ENCODE data around the gene LARGE1. TPM values are rescaled to one million over a fixed set of nuclear protein-coding genes. Genes with fewer than 3 reads are reported as not detected.

The LARGE1 gene
- total and polyA plus RNA-seq, 2 of the 8 experiments (the other 6 are each of a cell fraction or from before 2014, with no cell fraction given): 43.7 to 83.0 TPM

DNA sequence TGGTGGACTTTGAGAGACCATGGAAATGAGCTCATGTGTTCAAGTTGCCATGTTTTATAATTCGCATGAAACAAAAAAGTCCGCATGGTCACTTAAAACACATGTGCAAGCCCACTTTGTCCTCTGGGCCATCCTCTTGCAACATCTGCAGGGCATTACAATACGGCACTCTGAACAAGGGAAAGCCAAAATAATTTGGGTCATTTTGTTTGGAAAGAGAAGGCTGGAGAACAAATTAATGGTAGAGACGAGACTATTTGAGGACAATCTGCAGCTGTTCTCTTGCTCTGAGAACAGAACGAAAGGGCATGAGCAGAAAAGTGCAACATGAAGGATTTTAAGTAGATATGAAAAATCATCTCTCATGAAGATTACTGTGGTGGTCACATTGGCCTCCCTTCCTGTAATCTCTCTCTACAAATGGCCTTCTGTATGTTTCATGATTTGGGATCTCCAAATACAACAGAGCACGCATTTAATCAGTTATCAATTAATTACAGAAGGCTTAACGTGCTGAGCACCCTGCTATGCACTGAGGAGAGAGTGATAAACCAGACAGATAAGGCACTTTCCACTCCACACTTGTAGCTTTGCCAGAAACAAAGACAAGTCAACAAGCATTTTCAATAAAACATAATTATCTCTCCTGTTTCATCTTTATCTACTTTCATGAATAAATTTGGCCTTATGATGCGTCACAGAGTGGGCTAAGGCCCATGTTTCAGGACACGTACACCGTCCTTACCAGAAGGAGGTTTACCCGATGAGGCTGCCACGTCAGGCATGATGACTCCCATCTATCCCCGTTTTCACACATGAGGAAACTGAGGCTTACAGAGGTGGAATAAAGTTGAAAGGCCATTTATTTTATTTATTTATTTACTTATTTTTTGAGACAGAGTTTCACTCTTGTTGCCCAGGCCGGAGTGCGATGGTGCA is 384.1 kb downstream of the LARGE1 start:
- Histone ChIP-seq H3K27ac (ENCODE audit: low read depth, low read length) (no peak overlapping the region), H2AK5ac (ENCODE audit: low read depth, low read length) (no peak overlapping the region), H3K14ac (ENCODE audit: insufficient read length) (no peak overlapping the region), H2BK120ac (replicated peaks; ENCODE audit: low read depth, low read length) (no peak overlapping the region), H2BK12ac (ENCODE audit: low read depth, low read length) (no peak overlapping the region), H3K23ac (ENCODE audit: insufficient read length) (no peak overlapping the region), H4K5ac (ENCODE audit: insufficient read length, low read depth, low read length) (no peak overlapping the region), H3K36me3 (ENCODE audit: control insufficient read depth in 2 of 4, insufficient read depth in 4 of 4, low read length in 3 of 4) (no peaks in the 10 kb centered on the region), H3K79me2 (ENCODE audit: control insufficient read depth in 1 of 2, insufficient read depth in 2 of 2, low read length in 2 of 2) (peaks cover 0 to 4% of the 10 kb centered on the region in 2 experiments; a peak in 1 of 4 replicates), H3K9me3 (ENCODE audit: insufficient read depth in 2 of 2, low read depth in 1 of 2, low read length in 1 of 2) (no peaks in the 10 kb centered on the region), H2BK20ac (ENCODE audit: low read length) (no peak overlapping the region), H3K9ac (replicated peaks in 1 of 4; ENCODE audit: extremely low read depth in 1 of 4, low read depth in 3 of 4, low read length in 3 of 4) (no peak overlapping the region), H3K79me1 (ENCODE audit: low read depth, low read length) (peaks cover 3% of the 10 kb centered on the region; the same call in 1 of the 2 replicates), H3K56ac (replicated peaks; ENCODE audit: insufficient read length, low read depth, low read length) (no peak overlapping the region), H3K4ac (replicated peaks; ENCODE audit: insufficient read length, low read depth, low read length) (no peak overlapping the region), H3K23me2 (ENCODE audit: low read depth, low read length) (no peaks in the 10 kb centered on the region), H4K91ac (replicated peaks; ENCODE audit: insufficient read length, low read length) (no peak overlapping the region), H3K4me1 (replicated peaks in 1 of 4; ENCODE audit: control insufficient read depth in 3 of 4, insufficient read depth in 4 of 4, low read length in 3 of 4) (no peaks in the 10 kb centered on the region), H3K4me2 (ENCODE audit: insufficient read depth in 1 of 2, low read depth in 2 of 2, low read length in 2 of 2) (no peak overlapping the region), H4K8ac (ENCODE audit: extremely low read depth, insufficient read depth, low read length) (no peak overlapping the region), H3K4me3 (ENCODE audit: extremely low read depth in 1 of 4, insufficient read depth in 2 of 4, low read depth in 3 of 4, low read length in 4 of 4) (no peak overlapping the region), H2BK15ac (ENCODE audit: low read length) (no peak overlapping the region), H2BK5ac (ENCODE audit: low read depth, low read length) (no peak overlapping the region), H3K18ac (ENCODE audit: extremely low read depth, low read length) (no peak overlapping the region), H3K27me3 (replicated peaks in 1 of 4; ENCODE audit: control insufficient read depth in 3 of 4, extremely low read depth in 1 of 4, insufficient read depth in 3 of 4, low read length in 3 of 4) (no peaks in the 10 kb centered on the region), H2AFZ (ENCODE audit: low read length) (no peak overlapping the region), H4K20me1 (replicated peaks in 1 of 2; ENCODE audit: control insufficient read depth in 1 of 2, insufficient read depth in 2 of 2, low read length in 2 of 2) (no peaks in the 10 kb centered on the region)
- CTCF ChIA-PET (ENCODE audit: partially characterized antibody): no interaction called here
- no peak for TF ChIP-seq SP2 (IDR thresholded peaks at IDR 0.05; ENCODE audit: low read length)
- no peak for TF ChIP-seq SIN3A (conservative IDR thresholded peaks at IDR 0.05 in 1 of 2, IDR thresholded peaks at IDR 0.05 in 1 of 2; ENCODE audit: low read depth in 1 of 2, low read length in 2 of 2)
- TF ChIP-seq BCL11A (IDR thresholded peaks at IDR 0.05; ENCODE audit: low read depth in 2 of 2, low read length in 2 of 2): no peak
- TF ChIP-seq GABPA (IDR thresholded peaks at IDR 0.05; ENCODE audit: borderline replicate concordance, insufficient read depth, low read length): no peak
- no peak for TF ChIP-seq KDM4A (IDR thresholded peaks at IDR 0.05; ENCODE audit: low read depth, low read length, severe bottlenecking)
- TF ChIP-seq TAF1 (IDR thresholded peaks at IDR 0.05; ENCODE audit: low read depth, low read length): no peak
- WGBS, 2 experiments (ENCODE audit: extremely low coverage in 1 of 2, insufficient coverage in 1 of 2, insufficient read length in 1 of 2, insufficient replicate concordance in 2 of 2, low coverage in 1 of 2, low lambda C conversion rate in 2 of 2, missing lambda C conversion rate in 1 of 2): 92% methylated on average over 15 of the region's 15 CpGs; no CpG with 5 or more reads in 1 of the 2 experiments
- no peak for FAIRE-seq
- no peak for DNase-seq (ENCODE audit: low read depth in 1 of 2, low spot score in 2 of 2)
- POLR2A ChIA-PET (ENCODE audit: partially characterized antibody): no interaction called here
